K562 (cell line): ENCODE measurements around the gene KRT25. TPM values are rescaled to one million over a fixed set of nuclear protein-coding genes. Genes with fewer than 3 reads are reported as not detected.
A peak's percentile ranks its signal among the peaks of the same experiment; 100 is the strongest.

Source experiments
- ATAC-seq: fragments of 200-7000 bp; cut with Tn5 transposase; 3 replicates; pipeline ENCODE4 v1.9.1; 2020; ENCODE audit warnings: moderate library complexity
- BruUV-seq: library from RNA; stranded (reverse); fragments of 400-500 nt; replicated peaks from 2 replicates; lab custom pipeline; 2021; lab: Mats Ljungman, UMichigan
- CTCF ChIA-PET: fragments of 300-600 bp; formaldehyde crosslinking; extraction: SDS; loops from one replicate; lab custom pipeline; 2021; ENCODE audit warnings: low intra/inter-chr PET ratio; lab: Yijun Ruan, JAX
- POLR2A ChIA-PET: fragments of 300-600, 350-650 bp; sonication (Branson Sonifier 250); formaldehyde crosslinking; extraction: SDS; loops from one replicate; lab custom pipeline; 2021; ENCODE audit warnings: antibody characterized with exemption, inconsistent platforms; lab: Yijun Ruan, JAX
- DNase-seq, 4 experiments: peaks; one replicate each; pipeline versions ENCODE4 v3.0.0 to v3.0.0-alpha.2; 2011 to 2018; ENCODE audit warnings: low spot score in 3 of 4, mixed read lengths in 3 of 4; ENCODE audit errors: extremely low read depth in 1 of 4
- FAIRE-seq: peaks from 2 replicates; lab custom pipeline; 2011; peaks lifted over from hg19 to GRCh38; lab: Jason Lieb, UNC
- H2AFZ ChIP-seq: 2 replicates; pipeline ENCODE4 v1.6.0; 2011; ENCODE audit warnings: low read depth, low read length, control low read depth, inconsistent platforms
- H3K27ac ChIP-seq: fragments of 200-600 bp; 3 replicates; pipeline ENCODE4 v1.8.0; 2011; ENCODE audit warnings: low read depth, mild to moderate bottlenecking, control low read depth, inconsistent platforms, low read length, moderate library complexity, mixed read lengths; ENCODE audit errors: extremely low read depth
- H3K27me3 ChIP-seq, 2 experiments: fragments of 300-600 bp in 1 of 2; 2 replicates in 1 of 2; 3 replicates in 1 of 2; pipeline versions ENCODE4 v1.6.0 to v1.8.0; 2011; ENCODE audit warnings: inconsistent platforms in 2 of 2, low read length in 2 of 2, mild to moderate bottlenecking in 1 of 2, mixed read lengths in 1 of 2, moderate library complexity in 1 of 2; ENCODE audit not compliant: control insufficient read depth in 2 of 2, insufficient read depth in 2 of 2
- H3K36me3 ChIP-seq: fragments of 300-600 bp; 3 replicates; pipeline ENCODE4 v1.8.0; 2011; ENCODE audit warnings: mild to moderate bottlenecking, low read length, inconsistent platforms; ENCODE audit not compliant: control insufficient read depth, insufficient read depth
- H3K4me1 ChIP-seq, 2 experiments: fragments of 200-600 bp in 1 of 2; replicated peaks in 1 of 2; 2 replicates in 1 of 2; 3 replicates in 1 of 2; pipeline versions ENCODE4 v1.5.1 to v1.8.0; 2011; ENCODE audit warnings: inconsistent platforms in 2 of 2, low read length in 2 of 2, mild to moderate bottlenecking in 1 of 2, mixed read lengths in 1 of 2, moderate library complexity in 1 of 2; ENCODE audit not compliant: control insufficient read depth in 2 of 2, insufficient read depth in 2 of 2
- H3K4me2 ChIP-seq: 2 replicates; pipeline ENCODE4 v1.6.1; 2011; ENCODE audit warnings: low read length, control low read depth, inconsistent platforms, mixed read lengths; ENCODE audit not compliant: insufficient read depth
- H3K4me3 ChIP-seq: fragments of 200-600 bp; sonication (generic), shearing (Covaris generic); 2 replicates; pipeline ENCODE4 v1.5.1; 2016; ENCODE audit warnings: control low read depth, inconsistent platforms
- H3K79me2 ChIP-seq: fragments of 200-600 bp; 3 replicates; pipeline ENCODE4 v1.8.0; 2011; ENCODE audit warnings: low read length, inconsistent platforms; ENCODE audit not compliant: control insufficient read depth, insufficient read depth
- H3K9ac ChIP-seq, 2 experiments: 2 replicates each; pipeline versions ENCODE4 v1.6.0 to v1.6.1; 2011; ENCODE audit warnings: low read depth in 2 of 2, low read length in 2 of 2, control low read depth in 1 of 2, inconsistent platforms in 1 of 2, mild to moderate bottlenecking in 1 of 2, mixed read lengths in 1 of 2; ENCODE audit not compliant: insufficient read depth in 1 of 2
- H3K9me1 ChIP-seq: one replicate; pipeline ENCODE4 v1.6.0; 2011; ENCODE audit warnings: inconsistent platforms, mild to moderate bottlenecking, low read length, moderate library complexity; ENCODE audit not compliant: control insufficient read depth, insufficient read depth
- H3K9me3 ChIP-seq: replicated peaks from 2 replicates; pipeline ENCODE4 v1.5.1; 2011; ENCODE audit warnings: low read depth, low read length, inconsistent platforms; ENCODE audit not compliant: control insufficient read depth, insufficient read depth
- H4K20me1 ChIP-seq: replicated peaks from 2 replicates; pipeline ENCODE4 v1.6.1; 2011; ENCODE audit warnings: low read length, inconsistent platforms, mixed read lengths; ENCODE audit not compliant: control insufficient read depth, insufficient read depth
- CBX5 ChIP-seq: IDR thresholded peaks from 2 replicates; pipeline ENCODE4 v1.6.1; 2014; ENCODE audit warnings: low read depth, borderline replicate concordance
- E4F1 ChIP-seq: fragments of 250-450 bp; sonication (Bioruptor Pico); IDR thresholded peaks from 2 replicates; pipeline ENCODE4 v1.5.0; 2021; ENCODE audit warnings: mild to moderate bottlenecking, borderline replicate concordance
- FOXP1 ChIP-seq: sonication (generic); formaldehyde crosslinking; IDR thresholded peaks from 2 replicates; pipeline ENCODE4 v1.8.0; 2022; ENCODE audit warnings: mild to moderate bottlenecking, missing genetic modification reagents
- HINFP ChIP-seq: fragments of 450-650 bp; conservative IDR thresholded peaks from 2 replicates; pipeline ENCODE4 v1.6.1; 2016; ENCODE audit warnings: missing genetic modification characterization, low read depth, mild to moderate bottlenecking, control low read depth, missing compliant biosample characterization
- HIVEP1 ChIP-seq: fragments of 250-450 bp; sonication (Bioruptor Pico); IDR thresholded peaks from 2 replicates; pipeline ENCODE4 v1.4.0; 2020; ENCODE audit warnings: mild to moderate bottlenecking
- KAT7 ChIP-seq: sonication (generic); formaldehyde crosslinking; IDR thresholded peaks from 2 replicates; pipeline ENCODE4 v1.8.0; 2022; ENCODE audit warnings: missing genetic modification reagents, mild to moderate bottlenecking, borderline replicate concordance
- NFIC ChIP-seq: fragments of 450-650 bp; IDR thresholded peaks from 2 replicates; pipeline ENCODE4 v1.6.1; 2017; ENCODE audit warnings: mild to moderate bottlenecking, inconsistent platforms
- PTBP1 ChIP-seq: fragments of 200-400 bp; formaldehyde crosslinking; IDR thresholded peaks from 2 replicates; pipeline ENCODE4 v1.6.1; 2017; ENCODE audit warnings: low read depth, low read length
- SMC3 ChIP-seq: conservative IDR thresholded peaks from 2 replicates; pipeline ENCODE4 v1.6.1; 2011; ENCODE audit warnings: low read depth, low read length, improper control_type of control experiment; ENCODE audit not compliant: insufficient read depth
- U2AF1 ChIP-seq: fragments of 200-400 bp; formaldehyde crosslinking; optimal IDR thresholded peaks from 2 replicates; pipeline ENCODE3; 2017; ENCODE audit warnings: mild to moderate bottlenecking, low read depth, low read length, moderate library complexity
- WGBS: fragments of 100-300 bp; shearing (Covaris generic); methylation state at CpG from one replicate; pipeline ENCODE4 v1.1.6; 2016; ENCODE audit warnings: low coverage, mixed read lengths; ENCODE audit not compliant: insufficient coverage; ENCODE audit errors: missing lambda C conversion rate; 5-methylcytosine and 5-hydroxymethylcytosine counted together
- in situ Hi-C: fragments of 300-500 bp; cut with MboI; formaldehyde crosslinking; loops from 4 replicates; pipeline ENCODE4 v1.15.0; 2018; ENCODE audit warnings: inconsistent platforms, mixed read lengths
- intact Hi-C: fragments of 100-400 bp; cut with micrococcal nuclease; formaldehyde crosslinking; loops from 2 replicates; pipeline ENCODE4 v1.14.2; 2022
- polyA plus RNA-seq, 8 experiments: library from polyadenylated mRNA; depleted of rRNA in 4 of 8; stranded (reverse) in 5 of 8; unstranded in 3 of 8; fragments of >200 nt; fragmentation: Nextera tagmentation in 2 of 8; fragmentation: Illumina TruSeq in 1 of 8; extraction: Ambion mirVana in 2 of 8; extraction: Trizol in 1 of 8; gene quantifications; 2 replicates each; pipeline versions ENCODE4 v1.2.1 to v1.2.3, GENCODE V29; 2011 to 2014; ENCODE audit warnings: inconsistent platforms in 1 of 8, missing spikeins in 1 of 8
- total RNA-seq, 7 experiments: library from RNA; depleted of rRNA in 6 of 7; stranded (reverse); fragments of >200 nt in 6 of 7; fragmentation: Illumina TruSeq in 2 of 7; extraction: Trizol in 2 of 7; gene quantifications; 2 replicates each; pipeline versions ENCODE4 v1.2.1 to v1.2.3, GENCODE V29; 2011 to 2021; ENCODE audit warnings: low replicate concordance in 1 of 7

KRT25 gene
- total and polyA plus RNA-seq, 9 of the 15 experiments (the other 6 are each of a cell fraction or from before 2014, with no cell fraction given): not detected

- TF ChIP-seq U2AF1 (no peak), KAT7 (no peak), CBX5 (no peak), HINFP (tag) (no peak), PTBP1 (no peak), HIVEP1 (CRISPR knock-in tag) (no peak)
Measured at GRCh38 chr17:40777971-40778370, 22.8 kb upstream of the KRT25 start (continued).

GRCh38 chr17:40777459-40777858 is 22.3 kb upstream of the KRT25 start:
- Histone ChIP-seq H3K36me3 (no peaks in the 10 kb centered on the region), H3K9me1 (no peaks in the 10 kb centered on the region), H2AFZ (no peak overlapping the region), H3K27ac (no peak overlapping the region), H4K20me1 (no peaks in the 10 kb centered on the region), H3K4me1 (peaks cover 0 to 4% of the 10 kb centered on the region in 2 experiments; a peak in 1 of 5 replicates), H3K4me3 (no peak overlapping the region), H3K9ac (no peak overlapping the region), H3K4me2 (no peak overlapping the region), H3K79me2 (no peaks in the 10 kb centered on the region), H3K9me3 (no peaks in the 10 kb centered on the region), H3K27me3 (peaks cover 0 to 13% of the 10 kb centered on the region in 2 experiments; a peak in 3 of 5 replicates)
- FAIRE-seq (no peak), DNase-seq (no peak), ATAC-seq (no peak)
- intact Hi-C loops: no loop called here
- ChIA-PET CTCF (no interaction called here), POLR2A (no interaction called here)
- no TSS peak for BruUV-seq
- TF ChIP-seq NFIC: peak; percentile 67
- no peak for TF ChIP-seq SMC3
- TF ChIP-seq FOXP1 (CRISPR knock-in tag): no peak
- no peak for TF ChIP-seq E4F1
- in situ Hi-C loops: no loop called here
- WGBS: 15% methylated on average over 7 of the region's 7 CpGs
